Fibroblast of skin of left biceps (primary cell): ENCODE measurements around the gene PTGES.

Source experiments
- DNase-seq, 2 experiments: peaks; one replicate each; pipeline ENCODE4 v3.0.0-alpha.2; 2013; ENCODE audit warnings: low read depth in 2 of 2

Gene PTGES

GRCh38 chr9:129745200-129745599 is 7.6 kb downstream of the PTGES start:
- no peak for DNase-seq

- DNase-seq: no peak
Observed at GRCh38 chr9:129740666-129741464, 12.0 kb downstream of the PTGES start.

GRCh38 chr9:129740174-129740573 is 12.7 kb downstream of the PTGES start:
- no peak for DNase-seq

GRCh38 chr9:129739432-129739831 is 13.4 kb downstream of the PTGES start:
- DNase-seq: no peak

DNA sequence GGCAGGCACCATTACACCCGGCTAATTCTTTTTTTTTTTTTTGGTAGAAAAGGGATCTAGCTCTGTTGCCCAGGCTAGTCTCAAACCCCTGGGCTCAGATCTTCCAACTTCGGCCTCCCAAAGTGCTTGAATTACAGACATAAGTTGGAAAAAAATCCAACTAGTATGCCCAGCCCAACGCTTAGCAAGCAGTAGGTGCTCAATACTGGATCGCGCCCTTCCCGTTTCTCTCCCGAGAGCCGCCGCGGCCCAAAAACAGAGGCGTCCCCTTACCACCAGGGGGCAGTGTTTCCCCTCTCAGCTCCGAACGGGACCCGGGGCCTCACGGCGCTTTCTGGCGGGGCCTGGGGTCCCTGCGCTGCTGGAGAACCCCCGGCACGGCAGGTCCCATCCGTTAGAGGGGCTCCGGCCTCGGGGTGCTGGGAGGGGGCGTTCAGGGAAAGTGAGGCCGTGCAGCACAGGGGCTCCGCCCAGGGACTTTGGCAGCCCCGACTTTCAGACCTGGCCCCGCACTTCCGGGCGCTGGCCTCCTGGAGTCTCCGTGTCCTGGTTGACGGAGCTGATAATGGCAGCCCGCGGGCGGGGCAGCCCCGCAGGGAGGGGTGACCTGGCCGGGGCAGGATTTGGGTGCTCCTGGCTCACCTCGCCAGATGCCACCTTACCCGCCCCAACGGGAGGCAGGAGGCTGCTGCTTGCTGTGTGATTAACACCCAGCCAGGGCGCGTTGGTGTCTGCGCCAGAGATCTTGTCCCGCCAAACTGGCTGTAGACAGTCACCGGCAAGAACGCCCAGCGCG is 15.2 kb downstream of the PTGES start:
- no peak for DNase-seq

GRCh38 chr9:129736334-129736733 is 16.5 kb downstream of the PTGES start:
- no peak for DNase-seq

DNA sequence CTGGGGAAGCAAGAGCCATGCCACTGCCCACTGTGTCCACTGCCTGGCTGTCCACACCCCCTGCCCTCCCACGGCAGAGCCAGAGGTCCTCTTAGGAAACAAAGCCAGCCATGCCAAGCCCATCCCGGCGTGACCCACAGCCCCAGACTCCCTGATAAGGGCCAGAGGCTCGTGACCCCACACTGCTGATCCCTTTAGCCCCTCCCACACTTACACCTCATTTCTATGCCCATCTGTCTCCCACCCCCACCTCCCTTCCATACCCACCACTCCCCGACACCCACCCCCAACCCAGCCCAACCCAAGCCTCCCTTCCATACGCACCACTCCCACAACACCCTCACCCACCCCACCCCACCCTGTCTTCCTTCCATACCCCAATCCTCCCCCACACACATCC is 17.3 kb downstream of the PTGES start:
- no peak for DNase-seq

DNA sequence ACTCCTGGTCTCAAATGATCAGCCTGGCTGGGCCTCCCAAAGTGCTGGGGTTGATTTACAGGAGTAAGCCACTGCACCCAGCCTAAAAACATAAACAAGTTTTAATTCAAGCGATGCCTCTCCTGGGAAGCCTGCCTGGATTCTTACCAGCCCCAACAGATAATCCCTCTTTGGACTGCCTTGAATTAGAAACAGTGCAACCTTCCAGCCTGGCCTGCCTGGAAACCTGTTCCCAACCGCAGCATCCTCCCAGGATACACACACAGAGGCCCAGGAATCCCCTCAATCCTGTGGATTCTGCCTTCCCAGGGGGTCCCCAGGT is 19.2 kb downstream of the PTGES start:
- no peak for DNase-seq

GRCh38 chr9:129732946-129733631 is 19.8 kb downstream of the PTGES start:
- no peak for DNase-seq

GRCh38 chr9:129732100-129732499 is 20.7 kb downstream of the PTGES start:
- DNase-seq: no peak

DNA sequence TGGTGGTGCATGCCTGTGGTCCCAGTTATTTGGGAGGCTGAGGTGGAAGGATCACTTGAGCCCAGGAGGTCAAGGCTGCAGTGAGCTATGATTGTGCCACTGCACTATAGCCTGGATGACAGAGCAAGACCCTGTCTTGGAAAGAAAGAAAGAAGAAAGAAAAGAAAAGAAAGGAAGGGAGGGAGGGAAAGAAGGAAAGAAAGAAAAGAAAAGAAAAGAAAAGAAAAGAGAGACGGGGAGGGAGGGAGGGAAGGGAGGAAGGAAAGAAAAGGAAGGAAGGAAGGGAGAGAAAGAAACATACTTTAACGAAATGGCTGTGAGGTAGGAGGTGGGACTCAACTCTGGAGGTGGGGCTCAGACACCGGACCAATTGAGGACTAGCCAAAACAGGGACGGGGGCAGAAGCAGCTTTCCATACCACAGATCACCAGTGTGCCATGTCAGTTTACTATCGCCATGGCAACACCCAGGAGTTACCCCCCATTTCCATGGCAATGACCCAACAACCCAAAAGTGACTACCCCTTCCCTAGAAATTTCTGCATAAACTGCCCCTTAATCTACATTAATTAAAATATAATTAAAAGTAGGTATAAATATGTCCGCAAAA is 21.3 kb downstream of the PTGES start:
- no peak for DNase-seq

DNA sequence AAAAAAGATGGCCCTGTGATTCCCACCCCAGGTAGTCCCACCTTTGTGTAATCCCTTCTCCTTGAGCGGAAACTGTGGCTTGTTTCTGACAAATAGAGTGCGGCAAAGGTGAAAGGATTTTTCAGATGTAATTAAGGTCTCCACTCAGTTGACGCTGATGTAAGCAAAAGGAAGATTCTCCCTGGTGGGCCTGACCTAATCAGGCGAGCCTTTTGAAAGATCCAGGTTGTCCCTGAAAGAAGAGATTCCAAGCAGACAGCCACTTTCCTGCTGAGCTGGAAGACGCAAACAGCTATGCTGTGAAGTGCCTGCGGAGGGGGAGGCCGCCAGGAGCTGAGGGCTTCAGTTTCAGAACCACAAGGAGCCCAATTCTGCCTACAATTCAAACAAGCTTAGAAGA is 24.1 kb downstream of the PTGES start:
- no peak for DNase-seq

GRCh38 chr9:129726322-129727160 is 26.3 kb downstream of the PTGES start:
- DNase-seq: peak; percentile 60 to 64

DNA sequence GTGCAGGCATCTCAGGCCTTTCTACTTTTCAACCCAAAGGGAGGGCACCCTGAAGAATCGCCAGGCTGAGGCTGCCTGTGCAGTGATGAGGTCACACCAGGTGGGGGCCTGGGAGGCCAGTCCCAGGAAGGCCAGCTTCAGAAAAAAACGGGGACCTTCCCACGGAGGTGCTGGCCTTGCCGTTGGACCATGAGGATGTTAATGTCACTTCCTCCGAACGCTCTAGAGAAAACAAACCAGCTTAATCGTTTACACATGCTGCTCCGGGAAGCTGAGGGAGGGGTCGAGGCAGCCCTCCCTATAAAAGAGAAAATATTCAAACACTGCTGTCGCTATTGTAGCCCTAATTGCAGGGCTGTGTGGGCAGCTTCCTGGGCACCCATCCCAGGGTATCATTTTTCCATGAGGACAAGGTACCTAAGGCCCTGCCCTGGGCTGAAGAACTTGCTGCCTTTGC is 27.0 kb downstream of the PTGES start:
- DNase-seq: no peak

- DNase-seq: no peak
Observed at GRCh38 chr9:129724456-129725190, 28.2 kb downstream of the PTGES start.

DNA sequence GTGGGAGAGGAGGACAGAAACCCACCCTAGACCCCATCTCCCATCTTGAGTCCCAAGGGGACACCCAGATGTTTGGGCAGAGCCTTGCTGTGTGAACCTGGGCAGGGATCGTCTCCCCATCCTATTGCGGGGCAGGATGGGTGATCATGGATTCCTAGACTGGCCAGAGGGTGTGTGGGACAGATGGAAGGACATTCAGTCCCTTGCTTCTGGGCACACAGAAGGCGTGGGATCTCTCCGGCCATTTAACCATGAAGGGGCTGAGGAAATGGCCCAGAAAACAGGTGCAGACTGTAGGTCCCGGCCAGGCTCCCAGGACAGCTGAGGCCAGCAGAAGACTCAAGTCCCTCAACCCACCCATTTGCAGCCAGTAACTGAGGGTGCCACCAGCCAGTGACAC is 29.9 kb downstream of the PTGES start:
- DNase-seq: no peak

GRCh38 chr9:129720865-129721545 is 31.8 kb downstream of the PTGES start:
- no peak for DNase-seq

GRCh38 chr9:129720181-129720864 is 32.5 kb downstream of the PTGES start:
- no peak for DNase-seq

- DNase-seq: no peak
Observed at GRCh38 chr9:129719135-129719534, 33.7 kb downstream of the PTGES start.
